ENCODE data around the gene CA7.

The CA7 gene

GRCh38 chr16:66899310-66899944 is 55.2 kb downstream of the CA7 start:
- DNase-seq: no peak

GRCh38 chr16:66899945-66900710 is 55.9 kb downstream of the CA7 start:
- DNase-seq: peak; percentile 55

- no peak for DNase-seq
These were observed 56.7 kb downstream of the CA7 start for GRCh38 chr16:66900721-66901441.

- DNase-seq: no peak
These were observed 57.4 kb downstream of the CA7 start for GRCh38 chr16:66901626-66902025.

GRCh38 chr16:66902648-66903543 is 58.7 kb downstream of the CA7 start:
- DNase-seq: no peak

Data from right hindlimb (tissue), 1 donor.